ENCODE data around the gene KCP. TPM values are rescaled to one million over a fixed set of nuclear protein-coding genes. Genes with fewer than 3 reads are reported as not detected.

KCP gene
- total RNA-seq, 4 donors from 2014 or later: 0.16 to 2.3 (median 1.1) TPM

GRCh38 chr7:128931965-128932861 is 21.7 kb upstream of the KCP start:
- TF ChIP-seq CTCF (IDR thresholded peaks at IDR 0.05; ENCODE audit: low read depth): no peak

GRCh38 chr7:128931190-128931798 is 20.8 kb upstream of the KCP start:
- TF ChIP-seq CTCF (IDR thresholded peaks at IDR 0.05; ENCODE audit: low read depth): no peak

- TF ChIP-seq CTCF (IDR thresholded peaks at IDR 0.05; ENCODE audit: low read depth): no peak
Observed at GRCh38 chr7:128928882-128929788, 18.6 kb upstream of the KCP start.

- TF ChIP-seq CTCF (IDR thresholded peaks at IDR 0.05; ENCODE audit: low read depth): no peak
Observed at GRCh38 chr7:128928159-128928813, 17.8 kb upstream of the KCP start.

- no peak for TF ChIP-seq CTCF (IDR thresholded peaks at IDR 0.05; ENCODE audit: low read depth)
Observed at GRCh38 chr7:128924707-128925588, 14.4 kb upstream of the KCP start.

- no peak for TF ChIP-seq CTCF (IDR thresholded peaks at IDR 0.05; ENCODE audit: low read depth)
Observed at GRCh38 chr7:128923411-128923800, 12.9 kb upstream of the KCP start.
